H1 (cell line): Measurements from ENCODE around the gene ABHD16B. TPM values are rescaled to one million over a fixed set of nuclear protein-coding genes. Genes with fewer than 3 reads are reported as not detected.

Source experiments
- CTCF ChIA-PET: fragments of 300-600 bp; sonication (Branson Sonifier 250); formaldehyde crosslinking; loops from one replicate; lab custom pipeline; 2021; ENCODE audit not compliant: partially characterized antibody; lab: Charles Lee
- POLR2A ChIA-PET: fragments of 300-600 bp; sonication (Branson Sonifier 250); formaldehyde crosslinking; loops from one replicate; lab custom pipeline; 2021; ENCODE audit warnings: inconsistent platforms; ENCODE audit not compliant: partially characterized antibody; lab: Charles Lee
- DNase-seq, 2 experiments: peaks; one replicate each; pipeline versions ENCODE4 v3.0.0 to v3.0.0-alpha.2; 2010 to 2022; ENCODE audit warnings: low spot score in 2 of 2, low read depth in 1 of 2, mixed read lengths in 1 of 2
- FAIRE-seq: peaks from 2 replicates; lab custom pipeline; 2011; peaks lifted over from hg19 to GRCh38; lab: Jason Lieb, UNC
- H2AFZ ChIP-seq: 2 replicates; pipeline ENCODE4 v1.8.1; 2012; ENCODE audit warnings: low read length, inconsistent platforms
- H2AK5ac ChIP-seq: 2 replicates; pipeline ENCODE4 v1.6.1; 2013; ENCODE audit warnings: low read depth, low read length
- H2BK120ac ChIP-seq: replicated peaks from 2 replicates; pipeline ENCODE3; 2013; ENCODE audit warnings: low read depth, low read length, inconsistent platforms
- H2BK12ac ChIP-seq: 2 replicates; pipeline ENCODE4 v1.6.1; 2013; ENCODE audit warnings: low read depth, low read length
- H2BK15ac ChIP-seq: 2 replicates; pipeline ENCODE4 v1.6.1; 2013; ENCODE audit warnings: low read length
- H2BK20ac ChIP-seq: 2 replicates; pipeline ENCODE4 v1.6.1; 2013; ENCODE audit warnings: low read length
- H2BK5ac ChIP-seq: 2 replicates; pipeline ENCODE4 v1.6.1; 2013; ENCODE audit warnings: low read depth, low read length
- H3K14ac ChIP-seq: 2 replicates; pipeline ENCODE4 v1.6.1; 2013; ENCODE audit warnings: inconsistent platforms; ENCODE audit not compliant: insufficient read length
- H3K18ac ChIP-seq: 2 replicates; pipeline ENCODE4 v1.6.1; 2013; ENCODE audit warnings: low read length; ENCODE audit errors: extremely low read depth
- H3K23ac ChIP-seq: 2 replicates; pipeline ENCODE4 v1.6.1; 2013; ENCODE audit warnings: inconsistent platforms; ENCODE audit not compliant: insufficient read length
- H3K23me2 ChIP-seq: 2 replicates; pipeline ENCODE4 v1.6.1; 2013; ENCODE audit warnings: low read depth, low read length
- H3K27ac ChIP-seq: 2 replicates; pipeline ENCODE4 v1.6.1; 2011; ENCODE audit warnings: low read depth, low read length, inconsistent platforms
- H3K27me3 ChIP-seq, 4 experiments: replicated peaks in 1 of 4; 1 replicate in 1 of 4; 2 replicates in 3 of 4; pipeline versions ENCODE4 v1.6.1 to v1.8.1; 2011 to 2013; ENCODE audit warnings: low read length in 3 of 4, mild to moderate bottlenecking in 3 of 4, inconsistent platforms in 2 of 4, mixed read lengths in 2 of 4, moderate library complexity in 1 of 4; ENCODE audit not compliant: control insufficient read depth in 3 of 4, insufficient read depth in 3 of 4; ENCODE audit errors: extremely low read depth in 1 of 4
- H3K36me3 ChIP-seq, 4 experiments: 2 replicates each; pipeline versions ENCODE4 v1.6.1 to v1.8.1; 2011 to 2013; ENCODE audit warnings: mild to moderate bottlenecking in 4 of 4, low read length in 3 of 4, moderate library complexity in 2 of 4, control low read depth in 1 of 4, inconsistent platforms in 1 of 4; ENCODE audit not compliant: insufficient read depth in 4 of 4, control insufficient read depth in 2 of 4
- H3K4ac ChIP-seq: replicated peaks from 2 replicates; pipeline ENCODE3; 2013; ENCODE audit warnings: low read length, low read depth, mixed read lengths, inconsistent platforms; ENCODE audit not compliant: insufficient read length
- H3K4me1 ChIP-seq, 4 experiments: replicated peaks in 1 of 4; 1 replicate in 1 of 4; 2 replicates in 3 of 4; pipeline versions ENCODE4 v1.6.1 to v1.8.1; 2011 to 2013; ENCODE audit warnings: low read length in 3 of 4, inconsistent platforms in 2 of 4, mixed read lengths in 1 of 4; ENCODE audit not compliant: insufficient read depth in 4 of 4, control insufficient read depth in 3 of 4
- H3K4me2 ChIP-seq, 2 experiments: 2 replicates each; pipeline versions ENCODE4 v1.6.1 to v1.8.1; 2011 to 2013; ENCODE audit warnings: low read depth in 2 of 2, low read length in 2 of 2, control low read depth in 1 of 2, inconsistent platforms in 1 of 2, mild to moderate bottlenecking in 1 of 2; ENCODE audit not compliant: insufficient read depth in 1 of 2
- H3K4me3 ChIP-seq, 4 experiments: fragments of 200-600, 300-600 bp in 1 of 4; sonication (generic), shearing (Covaris generic), sonication (Bioruptor Twin) in 1 of 4; 2 replicates each; pipeline versions ENCODE4 v1.5.1 to v1.8.1; 2011 to 2016; ENCODE audit warnings: low read length in 4 of 4, low read depth in 3 of 4, control low read depth in 2 of 4, inconsistent platforms in 2 of 4, mild to moderate bottlenecking in 2 of 4, mixed read lengths in 1 of 4, moderate library complexity in 1 of 4; ENCODE audit not compliant: insufficient read depth in 2 of 4; ENCODE audit errors: extremely low read depth in 1 of 4
- H3K56ac ChIP-seq: replicated peaks from 2 replicates; pipeline ENCODE3; 2013; ENCODE audit warnings: low read depth, mild to moderate bottlenecking, mixed read lengths, low read length, inconsistent platforms; ENCODE audit not compliant: insufficient read length
- H3K79me1 ChIP-seq: 2 replicates; pipeline ENCODE4 v1.6.1; 2013; ENCODE audit warnings: low read depth, low read length, control low read depth
- H3K79me2 ChIP-seq, 2 experiments: 2 replicates each; pipeline versions ENCODE4 v1.6.1 to v1.8.1; 2012 to 2013; ENCODE audit warnings: low read length in 2 of 2, mild to moderate bottlenecking in 2 of 2, inconsistent platforms in 1 of 2; ENCODE audit not compliant: insufficient read depth in 2 of 2, control insufficient read depth in 1 of 2
- H3K9ac ChIP-seq, 4 experiments: replicated peaks in 1 of 4; 1 replicate in 1 of 4; 2 replicates in 3 of 4; pipeline versions ENCODE4 v1.6.1 to v1.8.1; 2011 to 2013; ENCODE audit warnings: low read depth in 3 of 4, low read length in 3 of 4, control low read depth in 2 of 4, mild to moderate bottlenecking in 2 of 4, moderate library complexity in 2 of 4, inconsistent platforms in 1 of 4; ENCODE audit errors: extremely low read depth in 1 of 4
- H3K9me3 ChIP-seq, 2 experiments: 2 replicates each; pipeline versions ENCODE4 v1.6.1 to v1.8.1; 2012 to 2013; ENCODE audit warnings: mild to moderate bottlenecking in 2 of 2, moderate library complexity in 2 of 2, control low read depth in 1 of 2, inconsistent platforms in 1 of 2, low read depth in 1 of 2, low read length in 1 of 2, mixed read lengths in 1 of 2; ENCODE audit not compliant: insufficient read depth in 2 of 2
- H4K20me1 ChIP-seq, 2 experiments: replicated peaks in 1 of 2; 2 replicates each; pipeline versions ENCODE3 to v1.8.1; 2011 to 2013; ENCODE audit warnings: inconsistent platforms in 2 of 2, low read length in 2 of 2, mild to moderate bottlenecking in 1 of 2; ENCODE audit not compliant: insufficient read depth in 2 of 2, control insufficient read depth in 1 of 2
- H4K5ac ChIP-seq: 2 replicates; pipeline ENCODE4 v1.6.1; 2013; ENCODE audit warnings: low read length, low read depth, mixed read lengths, inconsistent platforms; ENCODE audit not compliant: insufficient read length
- H4K8ac ChIP-seq: 2 replicates; pipeline ENCODE4 v1.8.0; 2013; ENCODE audit warnings: mild to moderate bottlenecking, moderate library complexity, low read length, inconsistent platforms; ENCODE audit not compliant: insufficient read depth; ENCODE audit errors: extremely low read depth
- H4K91ac ChIP-seq: replicated peaks from 2 replicates; pipeline ENCODE3; 2013; ENCODE audit warnings: low read length, mixed read lengths, inconsistent platforms; ENCODE audit not compliant: insufficient read length
- ASH2L ChIP-seq: fragments of 200-600, 300-600 bp; sonication (generic); IDR thresholded peaks from one replicate; pipeline ENCODE4 v1.7.1; 2017; ENCODE audit warnings: low read length
- BACH1 ChIP-seq: IDR thresholded peaks from 2 replicates; pipeline ENCODE4 v1.6.1; 2012; ENCODE audit warnings: low read length, improper control_type of control experiment
- EGR1 ChIP-seq: IDR thresholded peaks from 2 replicates; pipeline ENCODE4 v1.6.1; 2011; ENCODE audit warnings: low read depth, low read length, borderline replicate concordance
- HDAC2 ChIP-seq, 2 experiments: fragments of 300-600 bp in 1 of 2; sonication (generic) in 1 of 2; IDR thresholded peaks; 2 replicates each; pipeline ENCODE4 v1.6.1; 2011 to 2012; ENCODE audit warnings: low read depth in 2 of 2, low read length in 2 of 2, mild to moderate bottlenecking in 2 of 2, moderate library complexity in 2 of 2, borderline replicate concordance in 1 of 2, inconsistent platforms in 1 of 2
- JUN ChIP-seq: IDR thresholded peaks from 2 replicates; pipeline ENCODE4 v1.6.1; 2011; ENCODE audit warnings: low read depth, mild to moderate bottlenecking, improper control_type of control experiment, low read length
- KDM4A ChIP-seq: IDR thresholded peaks from one replicate; pipeline ENCODE4 v1.7.1; 2012; ENCODE audit warnings: low read depth, mild to moderate bottlenecking, moderate library complexity, low read length, inconsistent platforms; ENCODE audit not compliant: severe bottlenecking
- SIN3A ChIP-seq, 2 experiments: IDR thresholded peaks in 1 of 2; conservative IDR thresholded peaks in 1 of 2; 2 replicates each; pipeline ENCODE4 v1.6.1; 2011 to 2012; ENCODE audit warnings: low read length in 2 of 2, improper control_type of control experiment in 1 of 2, low read depth in 1 of 2, mild to moderate bottlenecking in 1 of 2
- SP4 ChIP-seq: IDR thresholded peaks from 2 replicates; pipeline ENCODE4 v1.6.1; 2012; ENCODE audit warnings: low read length, inconsistent platforms
- ZNF274 ChIP-seq: IDR thresholded peaks from 2 replicates; pipeline ENCODE4 v1.7.0; 2012; ENCODE audit warnings: low read length, borderline replicate concordance; ENCODE audit errors: extremely low read depth
- WGBS, 2 experiments: shearing (Covaris generic) in 1 of 2; methylation state at CpG; one replicate each; pipeline versions ENCODE4 v1.1.6 to v1.1.7; 2013 to 2015; ENCODE audit warnings: low lambda C conversion rate in 2 of 2, mixed read lengths in 2 of 2, inconsistent platforms in 1 of 2, low coverage in 1 of 2, missing lambda C conversion rate in 1 of 2; ENCODE audit not compliant: insufficient replicate concordance in 2 of 2, insufficient coverage in 1 of 2, insufficient read length in 1 of 2; ENCODE audit errors: extremely low coverage in 1 of 2, missing lambda C conversion rate in 1 of 2; 5-methylcytosine and 5-hydroxymethylcytosine counted together
- polyA plus RNA-seq, 7 experiments: library from polyadenylated mRNA; depleted of rRNA in 3 of 7; stranded (reverse) in 5 of 7; unstranded in 2 of 7; fragments of >200 nt in 5 of 7; fragments of 200-250 nt in 2 of 7; gene quantifications; 1 replicate in 5 of 7; 2 replicates in 1 of 7; 4 replicates in 1 of 7; pipeline versions ENCODE4 v1.2.1 to v1.2.3, GENCODE V29; 2011 to 2013; ENCODE audit warnings: missing spikeins in 2 of 7, mixed read lengths in 2 of 7
- total RNA-seq: library from RNA; stranded (reverse); fragmentation: NEBNext Ultra II Directional; extraction: Animal tissue kit (Norgen Biotek cat#: 25700); gene quantifications from 2 replicates; pipeline ENCODE4 v1.2.1, GENCODE V29; 2021
- TF ChIP-seq, protein P1 (sequence below): IDR thresholded peaks from 2 replicates; pipeline ENCODE4 v1.6.1; 2012; ENCODE audit warnings: inconsistent platforms

Gene ABHD16B
- total and polyA plus RNA-seq, 2 of the 8 experiments (the other 6 are each of a cell fraction or from before 2014, with no cell fraction given): not detected

DNA sequence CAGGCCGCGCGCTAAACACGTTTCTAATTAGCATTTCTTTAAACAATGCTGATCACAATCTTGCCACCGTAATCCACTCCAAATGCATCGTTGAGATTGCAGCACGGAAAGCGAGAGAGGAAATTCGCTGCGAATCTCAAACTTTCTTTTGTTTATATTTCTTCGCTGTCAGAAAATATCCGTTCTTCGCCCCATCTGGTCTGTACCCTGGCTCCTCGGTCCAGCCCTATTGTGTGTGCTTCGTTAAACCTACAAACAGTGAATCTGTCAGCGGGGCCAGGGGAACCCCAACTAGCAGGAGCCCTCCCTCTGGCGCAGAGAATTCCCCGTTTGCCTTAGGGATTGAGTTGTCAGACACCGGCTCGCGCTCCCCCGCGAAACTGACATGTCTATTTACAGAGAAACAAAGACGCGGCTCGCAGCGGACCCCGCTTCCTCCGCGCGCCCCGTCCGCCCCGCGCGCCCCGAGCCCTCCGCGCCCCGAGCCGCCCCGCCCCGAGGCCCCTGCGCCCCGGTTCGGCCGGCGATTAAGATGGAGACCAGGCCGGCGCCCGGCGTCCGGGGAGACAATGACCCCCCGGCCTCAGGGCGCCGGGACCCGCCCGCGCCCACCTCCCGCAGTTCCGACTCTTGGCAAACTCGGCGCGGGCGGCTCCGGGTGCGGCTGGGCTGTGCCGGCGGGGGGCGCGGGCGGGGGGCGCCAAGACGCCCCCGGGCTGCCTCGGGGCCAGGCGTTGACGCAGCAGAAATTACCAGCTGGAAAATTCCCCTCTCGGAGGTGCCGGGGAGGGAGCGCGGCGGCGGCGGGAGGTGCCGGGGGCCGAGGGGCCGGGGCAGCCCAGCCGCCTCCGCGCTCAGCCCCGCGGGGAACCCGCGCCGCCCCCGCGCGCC is 31.1 kb upstream of the ABHD16B start:
- WGBS, 2 experiments: 1% methylated on average over 23 of the region's 99 CpGs; no CpG with 5 or more reads in 1 of the 2 experiments
- H2BK20ac ChIP-seq: no peak overlapping the region
- peaks cover 14 to 41% of the 10 kb centered on the region in 2 experiments for H3K79me2 ChIP-seq
- H4K20me1 ChIP-seq: peaks cover 6 to 20% of the 10 kb centered on the region in 2 experiments
- H3K4me1 ChIP-seq: peaks cover 4 to 25% (median 17%) of the 10 kb centered on the region in 4 experiments
- H3K27me3 ChIP-seq: peaks cover 14 to 36% (median 28%) of the 10 kb centered on the region in 4 experiments; a peak in 6 of 7 replicates
- no peak overlapping the region for H3K27ac ChIP-seq
- POLR2A ChIA-PET: interaction anchor here (0.8 to 1.5 kb wide), 3 partner anchors 17 to 35 kb away, joined by 3 to 4 read pairs (median 3); partner anchors contain the start of gene TPD52L2
- H3K36me3 ChIP-seq: no peaks in the 10 kb centered on the region; a peak in 1 of 8 replicates
- H2BK12ac ChIP-seq: no peak overlapping the region
- H2BK120ac ChIP-seq: no peak overlapping the region
- H3K4me3 ChIP-seq: peak overlapping the region; percentile 54 to 80 (median 56)
- H3K79me1 ChIP-seq: peaks cover 11% of the 10 kb centered on the region
- H3K14ac ChIP-seq: peak overlapping the region; percentile 28
- H3K18ac ChIP-seq: no peak overlapping the region
- H4K91ac ChIP-seq: no peak overlapping the region
- no peak overlapping the region for H2AFZ ChIP-seq
- no peak overlapping the region for H3K4ac ChIP-seq
- H3K56ac ChIP-seq: peak overlapping the region; percentile 22
- H3K9me3 ChIP-seq: no peaks in the 10 kb centered on the region
- H3K4me2 ChIP-seq: peak overlapping the region; percentile 79 to 96
- H4K8ac ChIP-seq: no peak overlapping the region
- peaks cover 15% of the 10 kb centered on the region; the same call in 1 of the 2 replicates for H3K23me2 ChIP-seq
- no peak for DNase-seq
- H2BK15ac ChIP-seq: 0 out of 2 replicates have a peak overlapping the region, but pooled peaks have one; percentile 22
- FAIRE-seq: no peak
- H2BK5ac ChIP-seq: no peak overlapping the region
- H3K9ac ChIP-seq: peak overlapping the region in 2 of 4 experiments; percentile 41 to 59; a peak in 2 of 7 replicates
- H4K5ac ChIP-seq: no peak overlapping the region
- no peak overlapping the region for H2AK5ac ChIP-seq
- H3K23ac ChIP-seq: no peak overlapping the region
- CTCF ChIA-PET: interaction anchor here (1.0 to 1.5 kb wide), 6 partner anchors 11 to 48 kb away, joined by 3 to 5 read pairs (median 5); no protein-coding TSS in a partner anchor
- peak; percentile 42 to 90; a peak in 2 of 4 replicates for TF ChIP-seq SIN3A (conservative IDR thresholded peaks at IDR 0.05 in 1 of 2, IDR thresholded peaks at IDR 0.05 in 1 of 2; ENCODE audit: low read depth in 1 of 2, low read length in 2 of 2)
- TF ChIP-seq ZNF274: no peak
- peak; percentile 13 for TF ChIP-seq KDM4A
- TF ChIP-seq JUN: no peak
- TF ChIP-seq HDAC2 (IDR thresholded peaks at IDR 0.05; ENCODE audit: borderline replicate concordance in 1 of 2, low read depth in 2 of 2, low read length in 2 of 2): peak in 1 of 2 experiments; percentile 48; a peak in 1 of 4 replicates
- peak; percentile 41 for TF ChIP-seq ASH2L
- peak; percentile 17; the same call in 1 of the 2 replicates for TF ChIP-seq BACH1
- no peak for TF ChIP-seq SP4
- TF ChIP-seq, protein P1, sequence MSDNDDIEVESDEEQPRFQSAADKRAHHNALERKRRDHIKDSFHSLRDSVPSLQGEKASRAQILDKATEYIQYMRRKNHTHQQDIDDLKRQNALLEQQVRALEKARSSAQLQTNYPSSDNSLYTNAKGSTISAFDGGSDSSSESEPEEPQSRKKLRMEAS: 0 out of 2 replicates have a peak, but pooled peaks have one; percentile 10
- peak; percentile 13; the same call in 1 of the 2 replicates for TF ChIP-seq EGR1
